ENCODE results near the gene SFXN2.

SFXN2 gene

DNA sequence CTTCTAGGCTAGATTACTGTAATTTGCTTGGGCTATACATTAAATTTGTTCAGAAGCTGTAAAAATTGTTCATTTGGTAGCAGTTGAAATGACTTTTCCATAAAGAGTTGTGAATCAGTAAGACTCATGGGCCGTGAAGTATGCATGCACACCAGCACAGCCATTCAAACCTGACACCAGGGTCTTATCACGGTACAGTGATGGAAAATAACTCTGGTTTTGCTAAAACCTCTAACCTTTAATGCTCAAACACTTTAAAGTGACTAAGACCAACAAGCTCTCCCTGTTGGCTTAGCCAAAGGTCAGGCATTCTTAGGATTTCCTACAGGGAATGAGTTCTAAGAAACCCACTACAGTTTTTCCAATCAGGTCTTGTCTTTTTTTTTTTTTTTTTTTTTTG, 11.7 kb upstream of the SFXN2 start:
- Histone ChIP-seq H3K27ac (no peak overlapping the region), H3K9me3 (no peaks in the 10 kb centered on the region), H3K4me3 (ENCODE audit: low read depth in 1 of 2, low read length in 1 of 2) (no peak overlapping the region), H3K27me3 (no peaks in the 10 kb centered on the region), H3K4me1 (ENCODE audit: control insufficient read depth in 1 of 2, insufficient read depth in 1 of 2, low read depth in 1 of 2, low read length in 1 of 2) (no peaks in the 10 kb centered on the region), H3K36me3 (peaks cover 13% of the 10 kb centered on the region)
- TF ChIP-seq, protein P1, sequence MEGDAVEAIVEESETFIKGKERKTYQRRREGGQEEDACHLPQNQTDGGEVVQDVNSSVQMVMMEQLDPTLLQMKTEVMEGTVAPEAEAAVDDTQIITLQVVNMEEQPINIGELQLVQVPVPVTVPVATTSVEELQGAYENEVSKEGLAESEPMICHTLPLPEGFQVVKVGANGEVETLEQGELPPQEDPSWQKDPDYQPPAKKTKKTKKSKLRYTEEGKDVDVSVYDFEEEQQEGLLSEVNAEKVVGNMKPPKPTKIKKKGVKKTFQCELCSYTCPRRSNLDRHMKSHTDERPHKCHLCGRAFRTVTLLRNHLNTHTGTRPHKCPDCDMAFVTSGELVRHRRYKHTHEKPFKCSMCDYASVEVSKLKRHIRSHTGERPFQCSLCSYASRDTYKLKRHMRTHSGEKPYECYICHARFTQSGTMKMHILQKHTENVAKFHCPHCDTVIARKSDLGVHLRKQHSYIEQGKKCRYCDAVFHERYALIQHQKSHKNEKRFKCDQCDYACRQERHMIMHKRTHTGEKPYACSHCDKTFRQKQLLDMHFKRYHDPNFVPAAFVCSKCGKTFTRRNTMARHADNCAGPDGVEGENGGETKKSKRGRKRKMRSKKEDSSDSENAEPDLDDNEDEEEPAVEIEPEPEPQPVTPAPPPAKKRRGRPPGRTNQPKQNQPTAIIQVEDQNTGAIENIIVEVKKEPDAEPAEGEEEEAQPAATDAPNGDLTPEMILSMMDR (IDR thresholded peaks at IDR 0.05): no peak

DNA sequence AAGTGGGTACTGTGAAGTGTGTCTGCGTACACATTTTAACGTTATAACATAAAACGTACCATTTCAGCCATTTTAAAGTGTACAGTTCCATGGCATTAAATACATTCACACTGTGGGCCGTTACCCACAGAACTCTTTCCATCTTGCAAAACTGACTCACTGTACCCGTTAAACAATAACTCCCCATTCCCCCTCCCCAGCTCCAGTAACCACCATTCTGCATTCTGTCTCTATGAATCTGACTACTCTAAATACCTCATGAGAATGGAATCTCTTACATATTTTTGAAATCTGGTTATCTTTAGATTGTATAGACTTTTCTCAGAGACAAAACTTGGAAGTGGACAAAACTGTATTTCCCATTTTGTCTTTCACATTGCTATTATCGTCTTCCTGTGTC, 9.5 kb upstream of the SFXN2 start:
- H3K36me3 ChIP-seq: no peaks in the 10 kb centered on the region
- H3K9me3 ChIP-seq: no peaks in the 10 kb centered on the region
- no peaks in the 10 kb centered on the region for H3K27me3 ChIP-seq
- no peaks in the 10 kb centered on the region for H3K4me1 ChIP-seq (ENCODE audit: control insufficient read depth in 1 of 2, insufficient read depth in 1 of 2, low read depth in 1 of 2, low read length in 1 of 2)
- no peak overlapping the region for H3K4me3 ChIP-seq (ENCODE audit: low read depth in 1 of 2, low read length in 1 of 2)
- TF ChIP-seq, protein P1 (IDR thresholded peaks at IDR 0.05): no peak
- no peak overlapping the region for H3K27ac ChIP-seq

DNA sequence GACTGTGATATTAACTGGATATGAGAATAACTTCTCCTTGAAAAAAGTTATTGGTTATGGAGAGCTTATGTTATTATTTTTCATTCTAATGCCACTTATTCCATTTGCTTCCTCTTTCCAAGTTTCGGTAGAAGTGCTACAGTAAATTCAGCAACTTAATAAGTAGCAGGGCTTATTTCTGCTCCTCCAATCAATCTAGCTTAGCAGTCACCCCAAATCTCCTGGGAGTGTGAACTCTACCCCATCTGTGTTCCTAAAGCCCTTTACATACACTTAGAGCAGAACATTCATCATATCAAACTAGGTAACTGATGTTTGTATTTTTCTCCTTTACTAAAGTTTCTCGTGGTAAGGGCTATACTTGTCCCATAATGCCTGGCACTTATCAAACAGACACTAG, 8.9 kb upstream of the SFXN2 start:
- Histone ChIP-seq H3K4me1 (ENCODE audit: control insufficient read depth in 1 of 2, insufficient read depth in 1 of 2, low read depth in 1 of 2, low read length in 1 of 2) (no peaks in the 10 kb centered on the region), H3K36me3 (no peaks in the 10 kb centered on the region), H3K27ac (no peak overlapping the region), H3K4me3 (ENCODE audit: low read depth in 1 of 2, low read length in 1 of 2) (no peak overlapping the region), H3K9me3 (no peaks in the 10 kb centered on the region), H3K27me3 (no peaks in the 10 kb centered on the region)
- TF ChIP-seq, protein P1 (IDR thresholded peaks at IDR 0.05): no peak

DNA sequence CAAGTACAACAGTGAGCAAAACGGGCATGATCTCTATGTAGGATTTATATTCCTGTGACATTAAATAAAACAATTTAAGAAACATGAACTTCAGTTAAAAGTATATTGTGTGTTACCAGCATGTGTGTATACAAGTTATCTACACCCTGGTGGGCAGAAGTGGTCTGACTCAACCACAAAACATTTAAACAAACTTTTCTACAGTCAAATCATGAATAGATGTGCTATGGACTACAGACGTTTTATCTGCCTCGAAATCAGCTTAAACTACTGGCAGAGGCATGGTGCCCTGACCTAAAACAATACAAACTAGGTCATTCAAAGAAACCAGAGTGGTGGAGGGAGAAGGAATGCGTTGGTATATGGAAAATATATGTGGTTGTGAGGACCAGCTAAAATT, 3.8 kb upstream of the SFXN2 start:
- Histone ChIP-seq H3K9me3 (no peaks in the 10 kb centered on the region), H3K4me1 (ENCODE audit: control insufficient read depth in 1 of 2, insufficient read depth in 1 of 2, low read depth in 1 of 2, low read length in 1 of 2) (peaks cover 19 to 20% of the 10 kb centered on the region in 2 experiments), H3K4me3 (ENCODE audit: low read depth in 1 of 2, low read length in 1 of 2) (no peak overlapping the region), H3K27me3 (no peaks in the 10 kb centered on the region), H3K27ac (no peak overlapping the region), H3K36me3 (no peaks in the 10 kb centered on the region)
- TF ChIP-seq, protein P1 (IDR thresholded peaks at IDR 0.05): no peak

DNA sequence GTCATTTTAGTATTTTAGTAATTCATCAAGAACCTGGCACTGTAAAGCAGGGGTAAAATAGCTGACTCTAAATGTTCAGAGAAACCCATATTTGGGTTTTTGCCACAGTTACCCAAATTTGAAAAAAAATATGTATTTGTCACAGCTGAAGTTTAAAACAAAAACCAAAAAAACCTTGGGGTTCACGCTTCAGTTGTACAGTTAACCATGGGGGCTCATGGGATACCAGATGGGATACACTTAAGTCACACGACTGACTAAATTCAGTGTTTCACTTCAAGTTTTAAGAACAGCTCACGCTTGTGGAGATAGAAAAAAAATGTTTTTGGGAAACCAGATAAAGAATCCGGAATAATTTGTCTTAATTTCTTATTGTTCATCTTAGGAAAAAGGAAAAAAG, 2.3 kb upstream of the SFXN2 start:
- H3K4me3 ChIP-seq (ENCODE audit: low read depth in 1 of 2, low read length in 1 of 2): no peak overlapping the region
- no peaks in the 10 kb centered on the region for H3K36me3 ChIP-seq
- TF ChIP-seq, protein P1 (IDR thresholded peaks at IDR 0.05): no peak
- H3K27me3 ChIP-seq: no peaks in the 10 kb centered on the region
- H3K4me1 ChIP-seq (ENCODE audit: control insufficient read depth in 1 of 2, insufficient read depth in 1 of 2, low read depth in 1 of 2, low read length in 1 of 2): peaks cover 19 to 20% of the 10 kb centered on the region in 2 experiments
- no peaks in the 10 kb centered on the region for H3K9me3 ChIP-seq
- H3K27ac ChIP-seq: no peak overlapping the region

Measured in neutrophil (primary cell).